Stimulated activated naive B cell treated with anti-CD40 and anti-IgM and Interleukin-4, amounts not matched to agents 10 μg/mL and 1 μg/mL and 100 μg/mL, for 72 hours (primary cell): ENCODE results near the gene SH2B2.

ENCODE experiments used
- ATAC-seq, 2 donors: fragments of 150-1000 bp; cut with Tn5 transposase; replicated peaks; 2 replicates each; pipeline ENCODE4 v1.10.0; 2021; ENCODE audit warnings: moderate library complexity in 1 of 2
- DNase-seq: peaks from one replicate; pipeline ENCODE4 v3.0.0; 2021
- H3K27ac Mint-ChIP-seq: one replicate; pipeline ENCODE4 v1.8.0; 2022; ENCODE audit warnings: mild to moderate bottlenecking, mixed read lengths
- H3K27me3 Mint-ChIP-seq, 2 donors: one replicate each; pipeline ENCODE4 v1.8.0; 2022; ENCODE audit warnings: mixed read lengths in 2 of 2
- H3K36me3 Mint-ChIP-seq, 2 donors: one replicate each; pipeline ENCODE4 v1.8.0; 2022; ENCODE audit warnings: mixed read lengths in 2 of 2, mild to moderate bottlenecking in 1 of 2
- H3K4me1 Mint-ChIP-seq, 2 donors: one replicate each; pipeline ENCODE4 v1.8.0; 2022; ENCODE audit warnings: mixed read lengths in 2 of 2, mild to moderate bottlenecking in 1 of 2
- H3K4me3 Mint-ChIP-seq, 2 donors: one replicate each; pipeline ENCODE4 v1.8.0; 2022; ENCODE audit warnings: mild to moderate bottlenecking in 2 of 2, mixed read lengths in 2 of 2, moderate library complexity in 1 of 2
- H3K9me3 Mint-ChIP-seq, 2 donors: one replicate each; pipeline ENCODE4 v1.8.0; 2022; ENCODE audit warnings: mixed read lengths in 2 of 2, mild to moderate bottlenecking in 1 of 2

Gene SH2B2

DNA sequence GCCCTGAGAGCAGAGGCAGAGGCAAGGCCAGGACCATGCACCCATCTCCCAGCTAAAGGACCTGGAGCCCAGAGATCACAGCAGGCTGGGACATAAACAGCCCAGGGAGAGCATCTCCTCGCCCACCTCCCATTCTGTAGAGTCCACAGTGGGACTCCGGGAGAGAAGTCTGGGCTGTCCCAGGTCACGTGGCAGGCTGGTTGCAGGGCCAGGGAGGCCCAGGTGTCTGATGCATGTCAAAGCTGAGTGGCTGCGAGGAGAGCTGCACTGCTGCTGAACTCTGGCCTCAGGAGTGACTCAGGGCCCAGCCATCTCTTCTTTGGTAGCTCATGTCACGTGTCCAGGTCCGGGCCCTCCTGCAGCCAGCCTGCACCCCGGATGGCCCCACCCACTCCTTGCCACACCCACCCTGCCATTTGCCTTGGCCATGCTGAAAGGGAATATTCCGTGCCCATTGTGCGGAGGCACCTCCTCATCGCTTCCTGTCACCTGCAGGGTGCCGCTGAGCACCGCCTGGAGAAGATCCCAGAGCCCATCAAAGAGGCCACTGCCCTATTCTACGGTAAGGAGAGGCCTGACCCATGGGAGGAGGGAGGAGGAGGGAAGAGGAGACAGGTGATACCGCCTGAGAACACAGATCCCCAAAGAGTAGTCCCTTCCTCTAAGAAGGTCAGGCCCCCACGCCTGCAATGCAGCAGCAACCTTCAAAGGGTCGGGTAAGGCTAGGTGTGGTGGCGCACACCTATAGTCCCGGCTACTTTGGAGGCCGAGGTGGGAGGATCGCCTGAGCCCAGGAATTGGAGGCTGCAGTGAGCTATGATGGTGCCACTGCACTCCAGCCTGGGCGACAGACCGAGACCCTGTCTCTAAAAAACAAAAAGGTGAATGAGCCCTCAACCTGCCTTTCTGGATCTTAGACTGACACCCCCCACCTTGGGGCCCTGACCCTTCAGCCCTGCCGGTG, 12.6 kb upstream of the SH2B2 start:
- Mint-ChIP-seq H3K4me3 (no peak overlapping the region), H3K4me1 (peaks cover 3 to 8% of the 10 kb centered on the region in 2 donors), H3K27ac (no peak overlapping the region), H3K36me3 (no peaks in the 10 kb centered on the region), H3K9me3 (no peaks in the 10 kb centered on the region), H3K27me3 (no peaks in the 10 kb centered on the region)
- no peak for ATAC-seq
- no peak for DNase-seq

DNA sequence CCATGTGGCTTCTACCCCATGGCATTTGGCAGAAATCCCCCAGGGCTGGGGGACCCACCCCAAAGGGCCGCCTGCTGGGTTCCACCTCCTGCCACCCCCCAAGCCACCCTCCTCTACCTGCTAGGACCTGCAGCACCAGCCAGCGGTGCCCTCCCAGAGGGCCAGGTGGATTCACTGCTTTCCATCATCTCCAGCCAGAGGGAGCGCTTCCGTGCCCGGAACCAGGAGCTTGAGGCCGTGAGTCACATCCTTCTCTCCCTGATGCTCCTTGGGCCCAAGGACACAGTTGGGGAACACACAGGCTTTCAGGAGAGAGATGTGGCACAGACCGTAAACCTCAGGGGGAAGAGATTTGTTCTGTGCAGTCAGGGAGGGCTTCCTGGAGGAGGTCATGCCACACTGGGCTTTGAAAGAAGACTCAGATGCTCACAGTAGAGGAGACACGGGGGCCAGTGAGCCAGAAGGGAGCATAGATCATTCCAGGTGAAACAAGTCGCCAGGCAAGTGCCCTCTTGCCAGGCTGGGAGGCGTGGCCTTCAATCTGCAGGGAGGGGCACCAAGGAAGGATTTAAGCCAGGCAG, 11.5 kb upstream of the SH2B2 start:
- no peak overlapping the region for H3K4me3 Mint-ChIP-seq
- H3K9me3 Mint-ChIP-seq: no peaks in the 10 kb centered on the region
- no peaks in the 10 kb centered on the region for H3K36me3 Mint-ChIP-seq
- ATAC-seq (no peak), DNase-seq (no peak)
- H3K4me1 Mint-ChIP-seq: peaks cover 11 to 19% of the 10 kb centered on the region in 2 donors
- H3K27ac Mint-ChIP-seq: no peak overlapping the region
- H3K27me3 Mint-ChIP-seq: no peaks in the 10 kb centered on the region

DNA sequence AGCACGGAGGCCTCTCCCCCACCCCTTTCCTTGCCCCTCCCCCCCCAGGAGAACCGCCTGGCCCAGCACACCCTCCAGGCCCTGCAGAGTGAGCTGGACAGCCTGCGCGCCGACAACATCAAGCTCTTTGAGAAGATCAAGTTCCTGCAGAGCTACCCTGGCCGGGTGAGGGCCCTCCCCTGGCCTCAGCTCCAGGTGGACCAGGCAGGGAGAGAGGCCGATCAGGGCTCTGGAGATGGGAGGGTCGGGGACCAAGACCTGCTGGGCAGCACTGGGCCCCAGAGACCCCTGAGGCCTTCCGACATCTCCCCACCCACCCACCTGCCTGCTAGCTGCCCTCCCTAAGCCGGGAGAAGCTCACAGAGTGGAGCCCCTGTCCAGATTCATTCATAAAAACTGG, 8.8 kb upstream of the SH2B2 start:
- Mint-ChIP-seq H3K36me3 (no peaks in the 10 kb centered on the region), H3K27me3 (no peaks in the 10 kb centered on the region), H3K9me3 (no peaks in the 10 kb centered on the region), H3K4me3 (no peak overlapping the region), H3K27ac (no peak overlapping the region), H3K4me1 (peaks cover 7 to 14% of the 10 kb centered on the region in 2 donors)
- no peak for DNase-seq
- no peak for ATAC-seq

DNA sequence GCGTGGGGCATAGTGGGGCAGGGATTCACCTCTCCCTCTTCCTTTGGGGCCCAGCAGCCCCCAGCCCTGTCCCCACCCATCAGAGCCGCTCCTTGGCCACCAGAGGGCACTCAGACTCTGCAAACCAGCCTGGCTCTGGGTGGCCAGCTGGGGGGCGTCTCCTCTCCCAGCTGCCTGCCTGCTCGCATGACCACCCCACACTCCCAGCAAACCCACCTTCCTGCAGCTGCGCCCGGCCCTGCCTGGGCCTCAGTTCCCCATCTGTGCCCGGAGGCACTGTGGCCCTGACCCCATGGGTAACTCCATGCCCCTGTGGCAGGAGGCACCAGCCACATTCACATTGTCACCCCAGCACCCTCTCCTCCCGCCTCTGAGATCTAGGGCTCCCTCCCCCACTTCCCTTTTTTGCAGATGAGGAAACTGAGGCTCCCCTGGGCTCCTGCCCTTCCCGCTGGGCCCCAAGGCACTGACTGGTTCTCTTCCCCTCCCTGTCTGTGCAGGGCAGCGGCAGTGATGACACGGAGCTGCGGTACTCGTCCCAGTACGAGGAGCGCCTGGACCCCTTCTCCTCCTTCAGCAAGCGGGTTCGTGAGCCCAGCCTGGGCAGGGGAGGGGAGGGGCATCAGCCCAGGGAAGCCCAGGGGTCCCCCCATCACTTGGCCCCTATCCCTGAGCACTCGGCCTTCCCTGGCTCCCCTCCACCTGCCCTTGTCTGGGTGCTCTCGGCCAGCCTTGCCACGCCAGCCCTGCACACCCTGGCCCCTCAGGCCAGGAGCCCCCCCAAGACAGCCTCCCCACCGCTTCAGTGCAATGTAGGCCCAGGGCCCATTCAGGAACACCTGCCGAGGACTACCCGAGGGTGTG, 6.9 kb upstream of the SH2B2 start:
- no peaks in the 10 kb centered on the region for H3K27me3 Mint-ChIP-seq
- peak overlapping the region; percentile 14 for H3K27ac Mint-ChIP-seq
- H3K4me3 Mint-ChIP-seq: peak overlapping the region in 1 of 2 donors; percentile 44
- H3K4me1 Mint-ChIP-seq: peaks cover 18 to 31% of the 10 kb centered on the region in 2 donors
- H3K9me3 Mint-ChIP-seq: no peaks in the 10 kb centered on the region
- no peaks in the 10 kb centered on the region for H3K36me3 Mint-ChIP-seq
- peak; percentile 95 to 96 for ATAC-seq
- peak; percentile 53 for DNase-seq

DNA sequence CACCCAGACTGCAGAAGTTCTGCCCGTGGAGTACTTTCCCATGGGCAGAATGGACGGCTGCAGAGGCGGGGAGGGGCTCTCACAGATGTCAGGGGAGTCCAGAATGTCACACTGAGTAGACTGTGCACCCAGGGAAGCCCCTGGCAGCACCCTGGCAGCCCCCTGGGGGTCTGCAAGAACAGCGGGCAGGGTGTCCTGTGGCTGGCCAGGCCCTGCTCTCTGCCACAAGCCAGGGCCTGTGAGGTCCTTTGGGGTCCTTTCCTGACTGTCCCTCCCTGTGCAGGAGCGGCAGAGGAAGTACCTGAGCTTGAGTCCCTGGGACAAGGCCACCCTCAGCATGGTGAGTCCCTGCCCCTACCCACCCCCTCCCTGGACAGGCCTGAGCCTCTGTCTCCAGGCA, 6.1 kb upstream of the SH2B2 start:
- Mint-ChIP-seq H3K9me3 (no peaks in the 10 kb centered on the region), H3K36me3 (no peaks in the 10 kb centered on the region), H3K27ac (no peak overlapping the region), H3K4me3 (no peak overlapping the region), H3K4me1 (peaks cover 26 to 39% of the 10 kb centered on the region in 2 donors), H3K27me3 (no peaks in the 10 kb centered on the region)
- DNase-seq: no peak
- no peak for ATAC-seq

DNA sequence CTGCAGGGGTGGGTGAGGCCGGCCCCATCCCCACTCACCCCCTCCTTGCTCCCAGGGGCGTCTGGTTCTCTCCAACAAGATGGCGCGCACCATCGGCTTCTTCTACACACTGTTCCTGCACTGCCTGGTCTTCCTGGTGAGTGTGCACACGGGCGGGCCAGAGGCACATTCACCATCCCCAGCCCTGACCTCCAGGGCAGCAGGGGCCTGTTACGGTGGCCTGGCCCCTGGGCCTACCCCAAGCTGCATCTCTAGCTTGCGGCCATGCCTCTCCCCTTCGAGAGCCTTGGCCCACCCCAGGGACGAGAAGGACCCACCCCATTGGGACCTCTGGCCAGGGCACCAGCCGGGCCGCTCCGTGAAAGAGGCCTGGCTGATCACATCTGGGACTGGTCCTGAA, 4.9 kb upstream of the SH2B2 start:
- Mint-ChIP-seq H3K27ac (no peak overlapping the region), H3K36me3 (no peaks in the 10 kb centered on the region), H3K9me3 (no peaks in the 10 kb centered on the region), H3K27me3 (no peaks in the 10 kb centered on the region), H3K4me3 (no peak overlapping the region), H3K4me1 (peaks cover 27 to 46% of the 10 kb centered on the region in 2 donors)
- no peak for ATAC-seq
- no peak for DNase-seq

DNA sequence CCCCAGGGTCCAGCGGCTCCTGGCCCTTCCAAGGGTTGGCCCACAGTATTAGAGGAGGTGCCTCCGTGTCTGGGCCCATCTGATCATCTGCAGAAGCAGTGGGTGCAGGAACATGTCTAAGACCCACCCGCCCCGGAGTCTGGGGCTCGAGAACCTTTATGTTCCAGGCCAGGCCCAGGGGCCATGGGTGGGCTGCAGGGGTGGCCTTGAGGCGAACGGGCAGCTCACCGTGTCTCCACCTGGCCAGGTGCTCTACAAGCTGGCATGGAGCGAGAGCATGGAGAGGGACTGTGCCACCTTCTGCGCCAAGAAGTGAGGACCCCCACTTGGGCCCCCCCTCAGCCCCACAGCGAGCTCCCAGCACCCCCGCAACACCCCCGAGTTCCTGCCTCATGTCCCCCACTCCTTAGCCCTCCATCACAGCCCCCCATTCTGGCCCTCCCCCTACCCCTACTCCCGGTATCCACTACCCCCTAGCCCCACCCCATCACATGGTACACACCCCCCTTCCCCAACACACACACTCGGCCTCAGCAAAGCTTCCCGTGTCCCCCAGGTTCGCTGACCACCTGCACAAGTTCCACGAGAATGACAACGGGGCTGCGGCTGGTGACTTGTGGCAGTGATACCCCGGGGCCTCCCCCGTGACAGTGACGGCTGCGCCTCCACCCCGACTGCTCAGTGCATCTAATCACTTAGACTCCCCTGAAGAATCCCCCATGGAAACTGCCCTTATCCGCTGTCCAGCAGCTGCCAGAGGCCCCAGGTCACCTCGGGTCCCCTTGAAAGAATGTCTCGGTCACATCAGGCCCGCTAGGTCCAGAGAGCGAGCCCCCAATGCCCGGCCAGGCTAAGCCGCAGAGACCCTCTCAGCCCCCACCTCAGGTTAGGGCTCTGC, 4.0 kb upstream of the SH2B2 start:
- ATAC-seq (no peak), DNase-seq (no peak)
- Mint-ChIP-seq H3K27me3 (no peaks in the 10 kb centered on the region), H3K9me3 (no peaks in the 10 kb centered on the region), H3K4me1 (peaks cover 27 to 46% of the 10 kb centered on the region in 2 donors), H3K4me3 (no peak overlapping the region), H3K36me3 (no peaks in the 10 kb centered on the region), H3K27ac (no peak overlapping the region)

DNA sequence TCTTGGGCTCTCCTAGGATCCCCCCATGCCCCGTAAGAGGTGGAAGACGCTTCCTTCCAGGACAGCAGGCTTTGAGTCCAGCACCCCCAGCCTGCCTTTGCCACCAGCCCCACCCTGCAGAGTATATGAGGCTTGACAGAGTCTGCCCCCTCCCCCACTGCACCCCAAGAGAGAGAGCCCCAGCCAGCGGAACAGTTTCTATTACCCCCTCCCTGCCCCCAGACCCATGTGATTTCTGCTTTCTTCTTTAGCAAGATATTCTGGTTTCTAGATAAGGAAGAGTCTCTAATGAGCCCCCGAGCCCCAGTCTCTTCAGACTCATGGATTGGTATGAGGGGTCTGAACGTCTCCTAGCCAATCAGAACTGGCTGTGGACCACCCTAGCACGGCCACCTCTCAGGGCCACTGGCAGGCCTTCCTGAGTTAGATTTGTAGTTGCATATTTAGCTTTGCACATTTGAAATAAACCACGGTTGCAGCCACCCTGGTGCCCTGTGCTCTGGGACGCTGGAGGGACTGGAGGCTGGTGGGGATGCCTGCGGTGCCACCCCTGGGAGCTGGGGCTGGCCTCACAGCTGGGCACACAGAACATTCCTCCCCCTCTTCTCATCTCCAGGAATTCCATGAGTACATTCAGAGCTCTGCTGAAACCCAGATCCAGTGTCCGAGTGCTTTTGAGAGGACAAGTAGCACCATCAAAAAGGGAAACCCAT, 3.0 kb upstream of the SH2B2 start:
- Mint-ChIP-seq H3K4me3 (no peak overlapping the region), H3K9me3 (no peaks in the 10 kb centered on the region)
- ATAC-seq: no peak

DNA sequence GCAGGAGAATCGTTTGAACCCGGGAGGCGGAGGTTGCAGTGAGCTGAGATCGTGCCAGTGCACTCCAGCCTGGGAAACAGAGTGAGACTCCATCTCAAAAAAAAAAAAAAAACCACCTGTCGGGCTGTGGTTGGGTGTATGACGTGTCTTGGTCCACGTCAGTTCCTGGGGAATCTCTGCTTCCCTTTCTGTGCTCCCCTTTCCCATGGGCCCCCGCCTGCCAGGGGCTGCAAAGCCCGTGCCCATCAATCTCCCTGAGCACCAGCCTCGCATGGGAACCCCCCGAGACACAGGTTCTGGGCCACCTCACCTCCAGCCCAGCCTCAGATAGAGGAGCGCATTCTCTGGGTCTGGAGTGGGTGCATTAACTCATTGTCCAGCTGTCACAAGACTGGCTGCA, 2.3 kb upstream of the SH2B2 start:
- no peaks in the 10 kb centered on the region for H3K27me3 Mint-ChIP-seq
- ATAC-seq (no peak), DNase-seq (no peak)
- no peaks in the 10 kb centered on the region for H3K36me3 Mint-ChIP-seq
- peaks cover 34 to 56% of the 10 kb centered on the region in 2 donors for H3K4me1 Mint-ChIP-seq
- H3K9me3 Mint-ChIP-seq: no peaks in the 10 kb centered on the region
- H3K4me3 Mint-ChIP-seq: peak overlapping the region; percentile 68 to 76
- peak overlapping the region; percentile 60 for H3K27ac Mint-ChIP-seq

More for the DNA sequence above, 3.0 kb upstream of the SH2B2 start:
- Mint-ChIP-seq H3K27ac (no peak overlapping the region), H3K36me3 (no peaks in the 10 kb centered on the region), H3K27me3 (no peaks in the 10 kb centered on the region), H3K4me1 (peaks cover 29 to 54% of the 10 kb centered on the region in 2 donors)
- no peak for DNase-seq

DNA sequence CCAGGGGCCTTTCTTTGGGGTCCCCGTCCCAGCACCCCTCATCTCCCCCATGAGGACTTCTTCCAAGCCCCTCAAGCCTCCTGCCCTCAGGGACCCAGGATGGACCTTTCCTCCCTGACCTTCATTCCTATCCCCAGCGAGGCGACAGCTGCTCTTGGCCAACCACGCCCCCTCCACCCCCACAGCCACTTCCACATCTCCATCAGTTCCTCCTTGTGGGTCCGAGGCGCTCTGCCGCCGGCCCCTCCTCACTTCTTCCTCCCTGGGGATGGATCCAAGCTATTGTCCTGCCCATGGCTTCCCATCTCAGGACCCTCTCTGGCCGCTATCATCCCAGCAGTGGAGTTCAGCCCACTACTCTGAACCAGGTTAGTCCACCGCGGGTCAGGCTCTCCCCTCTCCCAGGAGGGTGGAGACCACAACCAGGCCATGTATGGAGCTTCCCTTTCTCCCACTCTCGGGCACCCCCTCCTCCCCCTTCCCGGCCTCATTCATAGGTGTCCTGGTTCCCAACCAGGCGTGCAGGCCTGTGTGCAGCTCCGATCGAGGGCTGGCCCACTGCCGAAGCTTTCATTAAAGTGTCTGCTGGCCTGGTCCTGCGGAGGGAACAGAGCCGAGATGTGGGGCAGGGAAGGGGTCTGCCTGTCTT, 1.7 kb upstream of the SH2B2 start:
- Mint-ChIP-seq H3K27me3 (no peaks in the 10 kb centered on the region), H3K9me3 (no peaks in the 10 kb centered on the region), H3K27ac (peak overlapping the region; percentile 60), H3K4me3 (peak overlapping the region; percentile 68 to 76), H3K4me1 (peaks cover 32 to 56% of the 10 kb centered on the region in 2 donors), H3K36me3 (no peaks in the 10 kb centered on the region)
- ATAC-seq (no peak), DNase-seq (no peak)

DNA sequence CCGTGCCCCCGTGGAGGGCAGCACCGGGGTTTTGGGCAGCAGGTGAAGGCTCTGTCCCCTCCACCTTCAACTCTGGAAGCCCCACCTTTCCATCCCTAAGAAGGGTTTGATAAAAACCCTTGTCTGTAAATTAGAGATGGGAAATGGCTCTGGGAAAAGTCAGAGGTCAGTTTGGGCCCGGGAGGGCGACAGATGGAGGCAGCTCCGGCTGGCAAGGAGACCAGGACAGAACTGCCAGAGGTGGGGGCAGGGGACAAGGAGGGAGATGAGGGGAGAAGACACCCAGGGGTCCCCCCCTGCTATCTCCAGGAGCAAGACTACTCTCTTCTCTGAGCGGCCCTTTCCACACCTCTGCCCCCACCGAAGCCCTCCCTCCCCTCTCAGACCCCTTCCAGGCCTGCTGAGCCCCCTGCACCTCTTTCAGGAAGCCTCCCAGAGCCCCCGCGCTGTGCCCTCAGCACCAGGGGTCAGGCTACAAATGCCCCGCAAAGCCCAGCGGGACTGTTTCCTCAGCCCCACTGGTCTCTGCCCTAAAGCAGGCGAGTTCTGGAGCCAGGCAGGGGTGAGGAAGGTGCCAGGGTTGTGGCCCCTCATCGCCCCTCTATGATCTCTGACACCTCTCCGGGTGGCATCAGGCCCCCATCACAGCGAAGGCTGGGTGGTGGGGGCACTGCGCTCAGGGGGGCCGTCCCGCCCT, 980 bp upstream of the SH2B2 start:
- Mint-ChIP-seq H3K4me3 (peak overlapping the region; percentile 76 to 84), H3K27ac (no peak overlapping the region), H3K9me3 (no peaks in the 10 kb centered on the region), H3K36me3 (no peaks in the 10 kb centered on the region), H3K4me1 (peaks cover 36 to 61% of the 10 kb centered on the region in 2 donors), H3K27me3 (no peaks in the 10 kb centered on the region)
- ATAC-seq (no peak), DNase-seq (no peak)
